Measurements from ENCODE around the gene ZNF33B. TPM values are rescaled to one million over a fixed set of nuclear protein-coding genes. Genes with fewer than 3 reads are reported as not detected.

The ZNF33B gene
- total RNA-seq, 1 donor from 2014 or later, result 16.3 TPM

GRCh38 chr10:42594246-42594650, 44.1 kb downstream of the ZNF33B start:
- TF ChIP-seq CTCF (IDR thresholded peaks at IDR 0.05; ENCODE audit: borderline replicate concordance), result no peak
- H3K36me3 ChIP-seq, result peaks cover 70% of the 10 kb centered on the region
- intact Hi-C loops (cut with micrococcal nuclease), result no loop called here

GRCh38 chr10:42593284-42593683, 45.1 kb downstream of the ZNF33B start:
- no peaks in the 10 kb centered on the region for H3K4me1 ChIP-seq
- H3K27ac ChIP-seq (replicated peaks), result no peak overlapping the region
- no peaks in the 10 kb centered on the region for H3K27me3 ChIP-seq (ENCODE audit: low read depth)
- no peak for TF ChIP-seq CTCF (IDR thresholded peaks at IDR 0.05; ENCODE audit: borderline replicate concordance)
- intact Hi-C loops (cut with micrococcal nuclease), result no loop called here
- no peak for DNase-seq
- no peak overlapping the region for H3K4me3 ChIP-seq
- peaks cover 75% of the 10 kb centered on the region for H3K36me3 ChIP-seq
- H3K9me3 ChIP-seq (replicated peaks), result peaks cover 60% of the 10 kb centered on the region

More at GRCh38 chr10:42594246-42594650, 44.1 kb downstream of the ZNF33B start:
- H3K9me3 ChIP-seq (replicated peaks), result peaks cover 60% of the 10 kb centered on the region
- no peaks in the 10 kb centered on the region for H3K4me1 ChIP-seq
- no peak overlapping the region for H3K4me3 ChIP-seq
- H3K27ac ChIP-seq (replicated peaks), result no peak overlapping the region
- no peak for DNase-seq
- no peaks in the 10 kb centered on the region for H3K27me3 ChIP-seq (ENCODE audit: low read depth)

- Histone ChIP-seq H3K27me3 (ENCODE audit: low read depth) (no peaks in the 10 kb centered on the region), H3K4me3 (no peak overlapping the region), H3K9me3 (replicated peaks) (no peaks in the 10 kb centered on the region), H3K4me1 (no peaks in the 10 kb centered on the region), H3K36me3 (peaks cover 22% of the 10 kb centered on the region), H3K27ac (replicated peaks) (no peak overlapping the region)
- intact Hi-C loops (cut with micrococcal nuclease), result no loop called here
- no peak for DNase-seq
- TF ChIP-seq CTCF (IDR thresholded peaks at IDR 0.05; ENCODE audit: borderline replicate concordance), result no peak
These were observed 54.5 kb downstream of the ZNF33B start for GRCh38 chr10:42583828-42584227.

GRCh38 chr10:42578019-42578418, 60.4 kb downstream of the ZNF33B start:
- Histone ChIP-seq H3K27ac (replicated peaks) (no peak overlapping the region), H3K9me3 (replicated peaks) (no peaks in the 10 kb centered on the region), H3K27me3 (ENCODE audit: low read depth) (peaks cover 7% of the 10 kb centered on the region), H3K4me1 (no peaks in the 10 kb centered on the region), H3K36me3 (no peaks in the 10 kb centered on the region), H3K4me3 (no peak overlapping the region)
- no peak for TF ChIP-seq CTCF (IDR thresholded peaks at IDR 0.05; ENCODE audit: borderline replicate concordance)
- intact Hi-C loops (cut with micrococcal nuclease), result no loop called here
- DNase-seq, result no peak

- no peaks in the 10 kb centered on the region for H3K4me1 ChIP-seq
- no peak for TF ChIP-seq CTCF (IDR thresholded peaks at IDR 0.05; ENCODE audit: borderline replicate concordance)
- no peaks in the 10 kb centered on the region for H3K36me3 ChIP-seq
- no peak overlapping the region for H3K27ac ChIP-seq (replicated peaks)
- intact Hi-C loops (cut with micrococcal nuclease), result no loop called here
- H3K27me3 ChIP-seq (ENCODE audit: low read depth), result peaks cover 7% of the 10 kb centered on the region
- H3K4me3 ChIP-seq, result no peak overlapping the region
- DNase-seq, result no peak
- H3K9me3 ChIP-seq (replicated peaks), result no peaks in the 10 kb centered on the region
These were observed 62.0 kb downstream of the ZNF33B start for GRCh38 chr10:42576338-42576737.

- no peak for TF ChIP-seq CTCF (IDR thresholded peaks at IDR 0.05; ENCODE audit: borderline replicate concordance)
- Histone ChIP-seq H3K27ac (replicated peaks) (no peak overlapping the region), H3K4me1 (no peaks in the 10 kb centered on the region), H3K9me3 (replicated peaks) (no peaks in the 10 kb centered on the region), H3K27me3 (ENCODE audit: low read depth) (peaks cover 7% of the 10 kb centered on the region), H3K36me3 (no peaks in the 10 kb centered on the region), H3K4me3 (no peak overlapping the region)
- intact Hi-C loops (cut with micrococcal nuclease), result no loop called here
- DNase-seq, result no peak
These were observed 64.0 kb downstream of the ZNF33B start for GRCh38 chr10:42574336-42574735.

Measured in left ventricle myocardium inferior (tissue), 1 donor.